Esophagus muscularis mucosa (tissue), 3 donors: ENCODE results near the gene KLHDC2.

ENCODE experiments used
- CTCF ChIP-seq, 3 experiments: fragments of 200-600 bp in 2 of 3; fragments of 450-650 bp in 1 of 3; sonication (generic) in 2 of 3; IDR thresholded peaks; one replicate each; pipeline ENCODE4 v1.5.1; 2017 to 2019; ENCODE audit warnings: antibody characterized with exemption in 3 of 3, mild to moderate bottlenecking in 2 of 3, moderate library complexity in 1 of 3
- POLR2A ChIP-seq: fragments of 450-650 bp; IDR thresholded peaks from one replicate; pipeline ENCODE4 v1.6.1; 2017; ENCODE audit warnings: antibody characterized with exemption, moderate library complexity, mild to moderate bottlenecking, low read depth
- POLR2AphosphoS5 ChIP-seq, 2 donors: sonication (generic); formaldehyde crosslinking; IDR thresholded peaks; one replicate each; pipeline ENCODE4 v1.6.1; 2017; ENCODE audit warnings: antibody characterized with exemption in 2 of 2

GRCh38 chr14:49769581-49770211 lies 1.7 kb downstream of the KLHDC2 start:
- no peak for TF ChIP-seq CTCF (IDR thresholded peaks at IDR 0.05)
- no peak for TF ChIP-seq POLR2A
- no peak for TF ChIP-seq POLR2AphosphoS5 (IDR thresholded peaks at IDR 0.05)
